ENCODE results near the gene LPXN. TPM values are rescaled to one million over a fixed set of nuclear protein-coding genes. Genes with fewer than 3 reads are reported as not detected.
A peak's percentile ranks its signal among the peaks of the same experiment; 100 is the strongest.

LPXN gene
- total RNA-seq: 3.5 TPM

DNA sequence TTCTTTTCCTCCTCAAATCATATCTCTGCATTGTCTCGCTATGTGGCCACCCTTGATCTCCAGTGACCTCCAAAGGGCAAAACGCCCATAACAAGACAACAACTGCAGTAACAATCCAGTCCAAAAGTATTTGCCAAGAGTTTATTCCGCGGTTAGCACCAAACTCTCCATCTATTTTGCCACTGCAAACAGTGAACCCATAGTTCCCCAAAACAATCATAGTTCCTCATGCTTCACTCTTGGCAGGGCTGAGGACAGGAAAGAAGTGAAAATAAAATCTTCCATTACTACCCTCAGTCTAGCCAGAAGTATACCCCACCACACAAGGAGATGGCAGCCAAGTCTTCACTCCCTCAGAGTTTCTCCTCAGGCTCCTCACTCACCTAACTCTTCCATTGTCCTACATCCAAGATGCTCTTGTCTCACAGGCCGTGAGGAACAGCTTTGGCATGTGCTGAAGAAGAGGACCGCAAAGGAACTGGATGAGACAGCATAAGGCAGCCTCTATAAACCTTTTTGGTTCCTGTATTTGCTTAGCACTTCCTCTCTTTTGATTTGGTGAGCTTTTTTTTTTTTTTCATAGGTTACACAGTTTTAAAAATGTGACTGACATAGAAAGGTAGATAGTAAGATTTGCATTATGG, at the start of gene LPXN:
Gene LPXN (minus strand): TSS at position 480 of the 644 bp plus-strand sequence. CDS start 84 bp downstream, at position 396.
- DNase-seq: no peak

DNA sequence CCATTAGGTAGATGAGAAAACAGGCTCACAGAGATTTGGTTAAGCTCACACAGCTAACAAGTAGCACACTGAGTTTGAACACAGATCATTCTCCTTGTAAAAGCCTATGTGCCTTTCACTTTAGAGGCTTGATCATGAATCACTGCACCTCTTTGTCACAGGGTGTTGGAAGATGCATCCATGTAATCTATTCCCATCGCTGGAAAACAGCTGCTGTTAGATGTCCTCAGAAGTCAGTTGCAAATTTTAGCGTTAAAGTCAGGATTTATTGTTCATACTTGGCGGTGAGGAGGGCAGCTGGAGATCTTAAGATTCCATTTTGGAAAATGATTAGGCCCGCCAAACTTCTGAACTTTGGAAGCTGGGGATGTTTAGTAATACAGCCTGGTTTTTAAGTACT, 49.4 kb upstream of the LPXN start:
- no peak for DNase-seq

DNA sequence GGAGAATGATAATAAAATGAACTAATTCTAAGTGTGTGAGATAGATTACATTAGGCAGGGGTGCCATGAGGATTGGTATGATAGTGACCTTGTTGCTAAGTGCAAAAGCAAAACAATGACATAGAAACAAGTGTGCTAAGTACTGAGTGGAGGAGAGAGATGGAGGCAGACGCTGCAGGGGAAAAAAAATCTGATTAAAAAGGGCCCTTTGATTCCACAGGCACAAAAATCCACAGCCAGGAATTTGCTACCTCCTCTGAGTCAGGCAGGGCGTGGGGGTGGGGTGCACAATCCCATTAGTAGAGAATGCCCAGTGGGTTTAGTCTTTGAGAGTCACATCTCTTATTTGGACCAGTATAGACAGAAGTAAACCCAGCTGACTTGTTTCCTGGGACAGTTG, 46.7 kb upstream of the LPXN start, which contains the start of gene CNTF:
Gene CNTF (plus strand): TSS at position 322 of the 400 bp plus-strand sequence. CDS start 88 bp downstream, outside the sequence.
- no peak for DNase-seq

DNA sequence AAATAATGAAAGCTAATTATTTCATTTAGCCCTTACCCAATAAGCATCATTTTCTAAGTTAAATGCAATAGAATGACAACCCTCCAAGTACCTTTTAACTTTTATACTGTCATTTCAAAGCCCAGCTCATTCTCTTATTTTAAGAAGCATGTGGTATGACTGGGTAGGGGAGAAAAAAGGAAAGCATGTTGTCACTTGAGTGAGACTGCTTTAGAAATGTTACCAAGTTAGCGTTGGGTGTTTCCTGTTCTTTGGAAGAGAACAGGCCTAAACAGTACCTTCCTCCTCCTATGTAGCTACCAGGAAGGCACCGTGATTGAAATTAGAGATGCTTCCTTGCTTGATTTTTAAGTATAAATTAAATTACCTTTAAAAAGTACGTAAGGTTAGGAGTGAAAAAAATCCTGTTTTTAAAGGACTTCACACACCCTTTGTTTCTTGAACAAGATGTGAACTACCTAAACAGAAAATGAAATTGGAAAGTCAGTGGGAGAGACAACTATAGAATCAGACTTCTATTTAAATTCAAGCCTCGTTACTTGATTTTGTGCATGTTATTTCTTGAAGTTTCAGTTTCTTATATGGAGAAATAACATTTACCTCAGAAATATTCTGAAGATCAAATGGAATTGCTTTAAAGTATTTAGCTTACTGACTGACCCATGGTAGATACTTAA, 46.1 kb upstream of the LPXN start:
- no peak for DNase-seq

DNA sequence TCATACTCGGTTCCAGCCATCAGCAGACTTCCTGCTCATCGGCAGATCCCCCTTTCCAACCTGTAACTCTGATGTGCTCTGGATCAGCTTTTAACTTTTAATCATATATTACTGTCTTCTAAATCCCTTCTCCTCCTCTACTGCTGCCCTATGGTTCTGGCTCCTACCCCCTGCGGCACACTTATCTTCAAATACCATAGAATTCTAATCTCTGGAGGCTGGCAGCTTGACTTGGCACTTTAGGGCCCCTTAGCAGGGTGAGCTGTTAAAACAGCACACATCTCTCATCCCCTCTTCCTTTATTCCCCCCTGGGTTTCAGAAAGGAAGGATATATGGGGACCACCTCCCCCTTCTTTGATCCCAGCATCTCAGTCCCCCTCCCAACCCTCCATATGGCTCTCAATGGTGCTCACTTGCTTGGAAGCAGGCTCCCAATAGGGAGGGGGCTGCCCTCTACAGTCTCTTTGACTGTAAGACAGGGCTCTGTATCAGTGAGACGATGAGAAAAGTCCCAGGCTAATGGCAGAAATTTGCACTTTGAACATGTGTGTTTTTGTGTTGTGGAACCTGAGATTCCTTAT, 42.4 kb upstream of the LPXN start:
- DNase-seq: no peak

DNA sequence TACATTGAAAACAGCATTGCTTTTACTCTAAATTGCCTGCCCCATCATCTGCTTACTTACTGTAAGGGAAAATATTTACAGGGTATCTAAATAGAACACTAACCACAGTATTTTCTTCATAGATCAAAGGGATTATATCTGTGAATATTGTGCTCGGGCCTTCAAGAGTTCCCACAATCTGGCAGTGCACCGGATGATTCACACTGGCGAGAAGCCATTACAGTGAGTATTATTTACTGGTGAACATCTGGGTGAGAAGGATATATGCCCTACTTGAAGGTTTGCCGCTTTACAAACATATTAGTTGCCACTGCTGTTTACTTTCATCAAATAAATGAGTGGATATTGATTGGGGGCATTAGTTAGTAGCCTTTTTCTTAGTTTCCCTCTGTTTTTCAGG, 40.9 kb upstream of the LPXN start:
- no peak for DNase-seq

DNA sequence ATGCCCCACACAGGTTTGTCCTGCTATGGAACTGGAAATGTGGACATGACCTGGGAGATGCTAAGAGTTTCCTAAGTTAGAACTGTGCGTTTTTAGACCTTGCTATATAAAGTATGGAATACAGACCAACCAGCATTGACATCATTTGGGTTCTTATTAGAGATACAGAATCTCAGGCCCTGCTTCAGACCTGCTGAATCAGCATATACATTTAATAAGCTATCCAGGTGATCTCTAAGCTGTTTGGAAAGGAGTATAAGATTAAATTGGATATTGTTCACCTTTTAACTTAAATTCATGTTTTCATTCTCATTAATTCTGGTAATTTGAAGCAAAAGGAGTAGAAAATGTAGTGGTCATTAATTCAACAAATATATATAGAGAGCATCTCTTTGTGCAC, 39.9 kb upstream of the LPXN start:
- DNase-seq: no peak

DNA sequence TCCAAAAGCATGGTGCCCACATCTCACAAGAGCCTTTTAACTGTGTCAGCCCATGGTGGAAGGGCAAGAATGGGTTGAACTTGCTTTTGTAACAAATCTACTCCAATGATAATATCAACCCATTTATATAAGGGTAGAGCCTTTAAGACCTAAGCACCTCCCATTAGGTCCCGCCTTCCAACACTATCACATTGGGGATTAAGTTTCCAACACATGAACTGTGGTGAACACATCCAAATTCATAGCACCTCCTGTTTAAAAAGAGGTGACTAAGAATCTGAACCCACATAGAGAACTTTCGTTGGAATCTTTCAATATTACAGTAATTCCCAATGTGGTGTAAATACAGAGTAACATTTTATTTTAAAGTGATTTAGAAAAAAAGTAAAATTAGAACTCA, 37.6 kb upstream of the LPXN start:
- DNase-seq: no peak

DNA sequence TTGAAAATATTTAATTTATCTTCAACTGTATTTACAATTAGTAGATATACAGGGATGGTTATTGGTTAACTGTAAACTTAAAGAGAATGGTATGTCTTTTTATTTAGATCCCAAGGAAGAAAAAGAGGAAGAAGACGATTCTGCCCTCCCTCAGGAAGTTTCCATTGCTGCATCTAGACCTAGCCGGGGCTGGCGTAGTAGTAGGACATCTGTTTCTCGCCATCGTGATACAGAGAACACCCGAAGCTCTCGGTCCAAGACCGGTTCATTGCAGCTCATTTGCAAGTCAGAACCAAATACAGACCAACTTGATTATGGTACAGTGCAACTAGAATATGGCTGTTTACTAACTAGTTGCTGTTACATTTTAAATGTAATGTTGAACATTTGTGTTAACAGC, 34.1 kb upstream of the LPXN start:
- no peak for DNase-seq

DNA sequence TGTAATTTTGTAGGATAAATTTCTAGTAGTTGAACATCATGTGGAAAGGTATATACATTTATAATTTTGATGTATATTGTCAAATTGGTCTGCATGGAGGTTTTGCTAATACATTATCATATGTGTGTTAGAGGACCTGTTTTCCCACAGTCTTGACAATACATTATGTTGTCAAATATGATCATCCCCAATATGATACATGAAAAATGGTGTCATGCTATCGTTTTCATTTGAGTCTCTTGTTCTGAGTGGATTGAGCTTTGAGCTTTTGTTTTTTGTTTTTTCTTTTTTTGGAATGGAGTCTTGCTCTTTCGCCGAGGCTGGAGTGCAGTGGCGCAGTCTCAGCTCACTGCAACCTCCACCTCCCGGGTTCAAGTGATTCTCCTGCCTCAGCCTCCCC, 32.7 kb upstream of the LPXN start:
- no peak for DNase-seq

DNA sequence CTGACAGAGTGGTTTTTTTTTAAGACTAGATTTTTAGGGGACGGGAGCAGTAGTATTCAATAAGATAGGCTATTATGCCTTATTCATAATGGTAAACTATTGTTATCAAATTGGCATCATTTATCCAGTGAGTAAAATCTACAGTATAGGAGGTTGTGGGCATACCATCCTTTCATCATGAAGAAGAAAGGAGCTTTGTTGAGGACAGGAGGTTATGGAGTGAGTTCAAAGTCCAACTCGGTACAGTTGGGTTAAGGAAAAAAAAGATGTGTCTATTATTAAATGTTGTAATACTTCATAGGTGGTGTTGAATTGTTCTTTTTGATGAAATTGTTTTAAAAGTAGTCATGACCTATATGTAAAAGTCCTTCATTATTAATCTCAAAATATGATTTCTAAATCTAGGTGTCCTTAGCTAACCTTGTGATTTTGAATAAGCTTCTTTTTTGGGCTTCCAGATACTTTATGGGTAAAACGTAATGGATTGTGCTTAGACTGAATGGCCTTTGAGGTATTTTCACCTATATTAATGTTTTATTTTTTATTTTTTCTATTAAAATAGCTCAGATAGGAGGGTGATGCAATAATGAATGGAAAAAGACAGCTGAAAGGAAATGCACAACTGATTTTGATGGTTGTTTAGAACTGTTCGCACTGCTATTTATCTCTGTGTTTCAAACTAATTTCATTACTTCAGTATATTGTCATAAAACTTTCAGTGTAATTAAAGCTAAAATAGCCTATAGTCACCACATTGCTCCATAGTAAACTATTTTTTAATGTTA, 31.5 kb upstream of the LPXN start:
- no peak for DNase-seq

DNA sequence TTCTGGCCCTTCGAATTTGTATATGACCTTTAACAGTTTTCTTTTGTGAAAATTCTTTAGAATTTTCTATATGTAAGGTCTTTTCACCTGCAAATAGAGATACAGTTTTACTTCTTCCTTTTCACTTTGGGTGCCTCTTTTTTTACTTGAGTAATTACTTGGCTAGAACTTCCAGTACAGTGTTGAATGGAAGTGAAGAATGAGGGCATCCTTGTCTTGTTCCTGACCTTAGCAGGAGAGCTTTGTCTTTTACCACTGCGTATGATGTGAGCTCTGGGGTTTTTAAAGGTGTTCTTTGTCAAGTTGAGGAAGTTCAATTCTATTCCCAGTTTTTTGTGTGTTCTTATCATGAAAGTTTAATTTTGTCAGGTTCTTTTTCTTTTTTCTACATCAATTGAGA, 24.9 kb upstream of the LPXN start:
- DNase-seq: no peak

DNA sequence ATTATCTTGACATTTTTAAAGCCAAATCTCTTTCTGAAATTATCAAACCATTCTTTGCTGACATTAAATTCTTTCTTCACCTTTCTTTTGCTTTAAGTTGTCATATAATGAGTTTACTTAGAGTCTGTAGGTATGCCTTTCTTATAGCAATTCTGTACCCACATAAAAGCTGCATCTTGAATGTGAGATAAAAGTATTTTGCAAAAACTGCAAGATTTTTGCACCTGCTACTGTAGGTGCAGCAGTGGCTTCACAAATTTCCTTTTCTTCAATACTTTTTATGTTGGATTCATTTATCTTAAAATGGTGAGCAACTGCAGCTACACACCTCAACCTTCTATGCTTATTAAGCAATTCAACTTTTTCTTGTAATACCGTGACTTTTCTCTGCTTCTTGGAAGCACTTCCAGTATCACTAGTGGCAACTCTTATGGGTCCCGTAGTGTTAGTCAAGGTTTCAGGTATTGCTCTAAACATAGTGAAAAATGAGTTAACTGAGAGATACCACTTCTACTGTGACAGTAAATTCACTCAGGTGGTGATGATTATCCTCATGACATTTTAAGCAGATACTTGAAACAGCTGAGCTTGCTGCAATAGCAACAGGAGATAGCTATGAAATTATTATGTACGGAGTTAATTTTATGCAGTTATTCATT, 22.0 kb upstream of the LPXN start:
- DNase-seq: no peak

DNA sequence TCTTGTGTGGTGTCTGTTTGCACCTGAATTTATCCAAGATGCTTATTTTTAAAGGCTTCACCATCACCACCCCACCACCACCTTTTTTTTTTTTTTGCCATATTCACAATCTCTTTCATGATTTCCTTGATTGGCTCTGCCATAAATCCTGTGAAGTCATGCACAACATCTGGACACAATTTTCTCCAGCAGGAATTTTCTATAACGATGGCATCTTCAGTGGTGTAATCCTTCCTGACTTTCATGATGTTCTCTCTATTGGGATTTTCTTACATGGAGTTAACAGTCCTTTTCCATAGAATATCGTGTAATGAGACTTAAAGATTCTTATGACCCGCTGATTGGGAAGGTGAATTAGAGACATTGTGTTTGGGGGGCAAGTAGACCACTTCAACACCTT, 21.0 kb upstream of the LPXN start:
- no peak for DNase-seq

DNA sequence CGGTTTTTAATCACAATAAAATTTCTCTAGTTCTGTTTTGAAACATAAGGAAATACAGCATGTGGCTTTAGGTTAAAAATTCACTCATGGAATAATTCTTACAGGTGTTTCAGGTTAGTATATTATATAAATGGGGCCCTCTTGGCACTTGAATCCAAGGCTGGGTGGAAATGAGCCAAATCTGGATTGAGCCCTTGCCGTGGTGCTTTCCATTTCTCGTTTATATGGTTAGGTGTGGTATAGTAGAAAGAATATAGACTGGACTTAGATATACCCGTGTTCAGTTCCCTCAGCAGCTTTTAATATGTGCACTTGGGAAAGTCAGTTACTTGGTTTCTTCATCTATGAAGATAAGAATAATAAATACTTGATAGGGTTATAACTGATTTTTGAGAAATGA, 19.2 kb upstream of the LPXN start:
- DNase-seq: no peak

DNA sequence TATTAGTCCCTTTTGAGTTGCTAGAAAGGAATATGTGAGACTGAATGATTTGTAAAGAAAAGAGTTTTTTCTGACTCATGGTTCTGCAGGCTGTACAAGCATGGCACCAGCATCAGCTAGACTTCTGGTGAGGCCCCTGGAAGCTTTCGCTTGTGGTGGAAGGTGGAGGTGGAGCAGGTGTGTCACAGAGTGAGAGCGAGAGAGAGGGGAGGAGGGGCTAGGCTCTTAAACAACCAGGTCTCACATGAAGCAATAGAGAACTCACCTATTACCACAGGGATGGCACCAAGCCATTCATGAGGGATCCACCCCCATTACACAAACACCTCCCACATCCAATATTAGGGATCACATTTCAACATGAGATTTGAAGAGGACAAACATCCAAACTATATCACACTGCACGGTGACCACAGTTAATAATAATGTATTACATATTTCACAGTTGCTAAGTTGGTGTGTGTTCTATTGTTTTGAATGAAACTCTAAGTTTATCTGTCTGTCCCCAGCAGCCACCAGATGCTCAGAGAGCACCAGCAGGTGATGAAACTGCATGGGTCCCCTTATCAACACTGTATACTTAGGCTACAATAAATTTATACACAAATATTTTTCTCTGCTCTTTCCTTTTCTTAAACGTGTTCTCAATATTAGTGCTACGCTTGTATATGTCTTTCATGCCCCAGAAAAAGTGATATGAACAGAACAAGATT, 17.3 kb upstream of the LPXN start:
- DNase-seq: no peak

DNA sequence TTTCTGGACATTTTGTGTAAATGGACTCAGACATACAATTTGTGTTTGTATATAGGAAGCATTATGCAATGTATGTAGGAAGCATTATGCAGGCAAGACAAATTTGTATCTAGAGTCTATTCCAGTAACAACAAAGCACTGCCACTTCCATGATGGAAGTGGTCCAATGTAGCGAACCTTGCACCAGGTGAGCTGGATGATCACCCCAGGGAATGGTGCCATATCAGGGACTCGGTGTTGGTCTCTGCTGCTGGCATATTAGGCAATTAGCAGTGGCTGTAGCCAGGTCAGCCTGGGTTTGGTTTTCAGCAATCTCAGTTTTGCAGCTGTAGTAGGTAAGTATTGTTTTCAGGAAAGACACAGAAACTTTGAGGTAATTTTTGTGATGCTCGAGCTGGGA, 16.0 kb upstream of the LPXN start:
- DNase-seq: no peak

DNA sequence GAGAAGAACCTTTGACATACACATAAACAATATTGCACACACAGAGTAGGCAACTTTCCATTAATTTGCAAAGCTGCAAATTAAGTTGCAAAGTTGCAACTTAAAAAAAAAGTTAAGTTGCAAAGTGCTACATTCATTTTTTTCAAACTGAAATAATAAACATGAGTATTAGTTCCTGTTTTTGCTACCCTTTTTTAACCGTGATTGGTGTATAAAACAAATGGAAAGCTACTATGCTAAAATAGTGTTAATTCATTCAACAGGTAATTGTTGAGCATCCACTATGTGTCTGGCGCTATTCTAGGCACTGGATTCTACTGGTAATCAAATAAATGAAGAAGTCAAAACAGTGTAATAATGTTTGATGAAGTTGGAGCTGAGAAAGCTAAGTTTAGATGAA, 11.3 kb upstream of the LPXN start:
- DNase-seq: no peak

DNA sequence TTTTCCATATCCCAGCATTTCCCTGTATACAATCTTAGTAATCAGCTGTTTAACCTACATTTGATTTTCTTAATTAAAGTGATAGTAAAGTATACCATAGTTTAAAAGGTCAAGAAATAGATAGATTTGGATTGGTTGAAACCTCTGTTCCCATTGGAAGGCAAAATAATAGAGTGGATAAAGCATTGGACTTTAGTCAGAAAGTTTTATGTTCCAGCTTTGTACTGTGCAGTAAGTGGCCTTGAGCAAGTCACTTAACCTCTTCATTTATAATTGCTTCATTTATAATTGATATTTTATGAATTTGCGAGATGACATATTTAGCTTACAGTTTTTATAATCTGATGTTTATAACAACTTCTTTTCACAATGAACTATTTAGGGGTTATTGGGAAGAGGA, 6.8 kb upstream of the LPXN start:
- no peak for DNase-seq

DNA sequence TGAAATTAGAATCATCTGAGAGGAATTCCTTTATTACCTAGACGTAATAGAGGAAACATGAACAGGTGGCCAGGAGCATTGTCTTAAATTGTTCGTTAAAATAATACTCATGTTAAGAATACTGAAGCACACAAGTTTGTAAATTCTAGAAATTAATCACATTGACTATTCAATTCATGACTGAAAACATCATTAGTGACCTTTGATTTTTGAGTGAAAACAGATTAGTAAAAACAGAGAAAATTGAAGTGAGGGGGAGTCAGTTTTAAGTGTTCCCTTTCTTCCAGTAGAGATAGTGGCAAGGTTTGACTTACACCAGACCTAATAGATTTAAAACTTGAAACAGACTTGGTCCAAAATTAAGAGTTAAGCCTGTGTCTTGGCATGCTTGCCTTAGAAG, 4.7 kb upstream of the LPXN start:
- DNase-seq: no peak

DNA sequence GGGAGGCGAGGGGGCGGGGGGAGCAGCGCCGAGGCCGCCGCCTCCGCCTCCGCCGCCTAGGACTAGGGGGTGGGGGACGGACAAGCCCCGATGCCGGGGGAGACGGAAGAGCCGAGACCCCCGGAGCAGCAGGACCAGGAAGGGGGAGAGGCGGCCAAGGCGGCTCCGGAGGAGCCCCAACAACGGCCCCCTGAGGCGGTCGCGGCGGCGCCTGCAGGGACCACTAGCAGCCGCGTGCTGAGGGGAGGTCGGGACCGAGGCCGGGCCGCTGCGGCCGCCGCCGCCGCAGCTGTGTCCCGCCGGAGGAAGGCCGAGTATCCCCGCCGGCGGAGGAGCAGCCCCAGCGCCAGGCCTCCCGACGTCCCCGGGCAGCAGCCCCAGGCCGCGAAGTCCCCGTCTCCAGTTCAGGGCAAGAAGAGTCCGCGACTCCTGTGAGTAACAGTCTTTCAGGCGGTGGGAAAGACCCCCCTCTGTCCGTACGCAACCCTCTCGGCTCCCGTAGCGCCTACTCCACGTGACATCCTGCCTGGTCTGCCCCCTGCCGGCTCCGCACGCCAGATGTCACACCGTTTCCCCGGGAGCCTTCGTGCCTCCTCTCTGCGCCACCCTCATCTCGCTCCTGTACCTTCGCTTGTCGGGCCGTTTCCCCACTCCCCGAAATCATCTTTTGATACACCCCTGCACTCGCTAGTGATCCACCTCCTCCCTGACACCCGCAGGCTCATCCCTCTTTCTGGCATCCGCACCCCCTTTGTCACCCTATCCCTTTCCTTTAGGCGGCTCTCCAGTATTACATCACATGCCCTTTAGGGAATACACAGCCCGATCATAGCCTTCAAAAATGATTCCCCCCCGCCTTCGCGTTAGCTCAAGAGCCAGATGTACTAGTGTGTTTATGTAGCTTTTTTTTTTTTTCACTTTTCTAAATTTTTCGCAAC, 3.8 kb upstream of the LPXN start:
- peak; percentile 95 for DNase-seq
